ENCODE data around the gene PITPNC1.
A peak's percentile ranks its signal among the peaks of the same experiment; 100 is the strongest.

PITPNC1 gene

GRCh38 chr17:67500677-67501300, 123.7 kb downstream of the PITPNC1 start:
- DNase-seq (ENCODE audit: low read depth): no peak
- TF ChIP-seq, protein P1, sequence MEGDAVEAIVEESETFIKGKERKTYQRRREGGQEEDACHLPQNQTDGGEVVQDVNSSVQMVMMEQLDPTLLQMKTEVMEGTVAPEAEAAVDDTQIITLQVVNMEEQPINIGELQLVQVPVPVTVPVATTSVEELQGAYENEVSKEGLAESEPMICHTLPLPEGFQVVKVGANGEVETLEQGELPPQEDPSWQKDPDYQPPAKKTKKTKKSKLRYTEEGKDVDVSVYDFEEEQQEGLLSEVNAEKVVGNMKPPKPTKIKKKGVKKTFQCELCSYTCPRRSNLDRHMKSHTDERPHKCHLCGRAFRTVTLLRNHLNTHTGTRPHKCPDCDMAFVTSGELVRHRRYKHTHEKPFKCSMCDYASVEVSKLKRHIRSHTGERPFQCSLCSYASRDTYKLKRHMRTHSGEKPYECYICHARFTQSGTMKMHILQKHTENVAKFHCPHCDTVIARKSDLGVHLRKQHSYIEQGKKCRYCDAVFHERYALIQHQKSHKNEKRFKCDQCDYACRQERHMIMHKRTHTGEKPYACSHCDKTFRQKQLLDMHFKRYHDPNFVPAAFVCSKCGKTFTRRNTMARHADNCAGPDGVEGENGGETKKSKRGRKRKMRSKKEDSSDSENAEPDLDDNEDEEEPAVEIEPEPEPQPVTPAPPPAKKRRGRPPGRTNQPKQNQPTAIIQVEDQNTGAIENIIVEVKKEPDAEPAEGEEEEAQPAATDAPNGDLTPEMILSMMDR (IDR thresholded peaks at IDR 0.05; ENCODE audit: insufficient read depth, low read depth, low read length, missing control alignments): no peak
- H3K4me3 ChIP-seq (ENCODE audit: low read length): no peak overlapping the region

DNA sequence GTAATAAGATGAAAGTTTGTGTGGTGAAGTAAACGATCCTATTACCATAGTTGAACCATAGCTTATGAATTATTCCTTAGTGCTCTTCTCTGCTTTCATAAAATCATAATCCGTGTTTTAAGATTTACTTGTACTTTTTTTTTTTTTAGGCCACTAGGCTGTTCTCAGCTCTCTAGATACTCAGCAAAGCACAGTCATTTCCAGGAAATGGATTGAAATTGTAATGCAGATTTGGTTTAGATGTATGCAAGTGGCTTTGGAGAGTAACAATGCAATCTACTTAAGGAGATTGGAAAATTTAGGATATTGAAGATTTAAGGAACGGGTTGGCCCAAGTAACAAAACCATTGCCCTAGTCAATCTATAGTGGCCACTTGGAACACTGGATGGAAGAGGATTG, 125.1 kb downstream of the PITPNC1 start:
- TF ChIP-seq, protein P1 (IDR thresholded peaks at IDR 0.05; ENCODE audit: insufficient read depth, low read depth, low read length, missing control alignments): no peak
- no peak for DNase-seq (ENCODE audit: low read depth)
- no peak overlapping the region for H3K4me3 ChIP-seq (ENCODE audit: low read length)

DNA sequence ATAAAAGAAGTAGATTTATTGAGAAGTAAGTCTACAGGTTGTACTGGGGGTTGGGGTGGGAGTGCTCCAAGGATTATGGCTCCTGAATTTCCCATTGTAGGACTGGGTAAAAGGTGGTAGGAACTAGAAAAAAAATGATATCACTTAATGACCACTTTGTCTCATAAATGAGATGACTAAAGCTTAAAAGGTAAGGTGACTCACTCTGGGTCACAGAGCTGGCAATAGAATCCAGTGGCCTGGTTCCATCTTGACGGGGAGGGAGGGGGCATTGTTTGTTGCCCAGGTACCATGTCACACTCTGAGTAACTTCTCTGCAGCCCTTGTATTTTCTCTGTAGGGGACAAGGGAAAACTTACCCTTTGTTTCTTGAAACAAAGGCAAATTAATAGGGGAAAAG, 126.1 kb downstream of the PITPNC1 start:
- no peak overlapping the region for H3K4me3 ChIP-seq (ENCODE audit: low read length)
- peak; percentile 63 for DNase-seq (ENCODE audit: low read depth)
- TF ChIP-seq, protein P1 (IDR thresholded peaks at IDR 0.05; ENCODE audit: insufficient read depth, low read depth, low read length, missing control alignments): no peak

DNA sequence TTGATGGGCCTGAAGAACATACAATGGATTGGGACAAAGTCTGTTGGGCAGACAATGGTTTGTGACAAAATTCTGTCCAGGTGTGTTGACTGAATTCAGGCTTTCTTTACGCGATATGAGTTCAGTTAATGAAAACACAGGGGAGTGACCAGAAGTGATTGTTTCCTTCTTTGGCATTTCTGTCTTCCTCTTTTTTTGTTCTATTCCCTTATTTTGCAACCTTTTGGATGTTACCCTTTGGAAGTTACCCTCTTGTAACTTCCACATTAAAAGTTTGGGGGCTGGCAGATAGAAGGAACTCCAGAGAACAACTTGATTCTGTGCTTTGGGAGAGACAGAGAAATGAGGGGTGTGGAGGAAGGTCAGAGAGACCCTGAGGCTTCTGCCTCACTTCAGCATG, 126.7 kb downstream of the PITPNC1 start:
- no peak for DNase-seq (ENCODE audit: low read depth)
- H3K4me3 ChIP-seq (ENCODE audit: low read length): no peak overlapping the region
- TF ChIP-seq, protein P1 (IDR thresholded peaks at IDR 0.05; ENCODE audit: insufficient read depth, low read depth, low read length, missing control alignments): no peak

DNA sequence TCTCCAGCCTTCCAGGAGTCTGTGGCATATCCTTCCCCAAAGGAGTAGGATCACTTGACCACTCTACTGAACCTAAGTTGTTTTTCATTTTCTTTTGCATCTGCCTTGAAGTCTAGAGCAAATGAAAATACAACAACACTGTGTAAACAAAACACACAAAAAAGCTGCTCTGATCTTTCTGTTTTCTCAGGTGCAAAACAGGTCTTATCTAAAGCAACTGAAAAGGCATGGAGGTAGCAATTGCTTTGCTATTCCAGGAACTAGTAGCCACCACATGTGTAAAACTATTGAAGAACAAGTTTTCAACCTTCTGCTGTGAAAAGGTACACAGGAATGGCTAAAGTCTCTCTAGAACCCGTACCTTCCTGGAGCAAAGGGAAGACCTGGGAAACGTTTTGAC, 127.1 kb downstream of the PITPNC1 start:
- TF ChIP-seq, protein P1 (IDR thresholded peaks at IDR 0.05; ENCODE audit: insufficient read depth, low read depth, low read length, missing control alignments): no peak
- DNase-seq (ENCODE audit: low read depth): no peak
- no peak overlapping the region for H3K4me3 ChIP-seq (ENCODE audit: low read length)

DNA sequence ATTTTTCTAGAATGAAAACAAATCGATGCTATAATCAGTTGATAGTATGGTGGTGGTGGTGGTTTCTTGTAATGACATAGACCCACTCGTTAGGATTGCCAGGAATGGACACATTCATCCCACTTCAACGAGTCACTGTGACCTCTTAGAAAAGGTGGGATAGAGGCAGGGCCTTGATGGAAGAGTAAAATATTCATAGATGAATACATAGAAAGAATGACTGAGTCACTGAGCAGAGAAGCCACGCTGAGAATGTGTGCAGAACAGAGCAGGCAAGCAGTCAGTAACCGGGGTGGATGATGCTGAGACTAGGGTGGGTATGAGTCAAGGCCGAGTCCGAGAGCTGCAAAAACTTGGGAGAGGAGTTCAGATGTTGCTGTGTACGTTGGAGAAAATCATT, 129.9 kb downstream of the PITPNC1 start:
- no peak overlapping the region for H3K4me3 ChIP-seq (ENCODE audit: low read length)
- TF ChIP-seq, protein P1 (IDR thresholded peaks at IDR 0.05; ENCODE audit: insufficient read depth, low read depth, low read length, missing control alignments): no peak
- peak; percentile 23 for DNase-seq (ENCODE audit: low read depth)
